ENCODE data around the gene PSMD6.

PSMD6 gene

GRCh38 chr3:64055076-64055475 lies 31.8 kb upstream of the PSMD6 start:
- no peak overlapping the region for H3K27ac ChIP-seq
- no peak for TF ChIP-seq CTCF (conservative IDR thresholded peaks at IDR 0.05; ENCODE audit: low read depth)
- ChIA-PET POLR2A (ENCODE audit: low non-redundant PET) (no interaction called here), CTCF (no interaction called here)
- no peak for DNase-seq (ENCODE audit: low spot score)

GRCh38 chr3:64054488-64054887 lies 31.2 kb upstream of the PSMD6 start:
- no peak overlapping the region for H3K27ac ChIP-seq
- no peak for TF ChIP-seq CTCF (conservative IDR thresholded peaks at IDR 0.05; ENCODE audit: low read depth)
- ChIA-PET CTCF (no interaction called here), POLR2A (ENCODE audit: low non-redundant PET) (no interaction called here)
- DNase-seq (ENCODE audit: low spot score) = no peak

- ChIA-PET CTCF (interaction anchor here (0.7 kb wide), 1 partner anchor 27 kb away, joined by 4 read pairs; no protein-coding TSS in a partner anchor), POLR2A (ENCODE audit: low non-redundant PET) (no interaction called here)
- no peak for TF ChIP-seq CTCF (conservative IDR thresholded peaks at IDR 0.05; ENCODE audit: low read depth)
- no peak overlapping the region for H3K27ac ChIP-seq
- DNase-seq (ENCODE audit: low spot score) = no peak
These were observed 30.3 kb upstream of the PSMD6 start for GRCh38 chr3:64053581-64053980.

- TF ChIP-seq CTCF (conservative IDR thresholded peaks at IDR 0.05; ENCODE audit: low read depth) = no peak
- ChIA-PET CTCF (interaction anchor here (0.7 kb wide), 1 partner anchor 26 kb away, joined by 4 read pairs; no protein-coding TSS in a partner anchor), POLR2A (ENCODE audit: low non-redundant PET) (no interaction called here)
- DNase-seq (ENCODE audit: low spot score) = no peak
- no peak overlapping the region for H3K27ac ChIP-seq
These were observed 29.8 kb upstream of the PSMD6 start for GRCh38 chr3:64053117-64053516.

- POLR2A ChIA-PET (ENCODE audit: low non-redundant PET) = no interaction called here
- no peak for TF ChIP-seq CTCF (conservative IDR thresholded peaks at IDR 0.05; ENCODE audit: low read depth)
- CTCF ChIA-PET = interaction anchor here (0.6 kb wide), 1 partner anchor 9 kb away, joined by 5 read pairs; no protein-coding TSS in a partner anchor
- H3K27ac ChIP-seq = no peak overlapping the region
- no peak for DNase-seq (ENCODE audit: low spot score)
These were observed 26.5 kb upstream of the PSMD6 start for GRCh38 chr3:64049832-64050231.

- H3K27ac ChIP-seq = no peak overlapping the region
- ChIA-PET POLR2A (ENCODE audit: low non-redundant PET) (no interaction called here), CTCF (interaction anchor here (0.6 kb wide), 1 partner anchor 10 kb away, joined by 5 read pairs; no protein-coding TSS in a partner anchor)
- TF ChIP-seq CTCF (conservative IDR thresholded peaks at IDR 0.05; ENCODE audit: low read depth) = no peak
- no peak for DNase-seq (ENCODE audit: low spot score)
These were observed 25.8 kb upstream of the PSMD6 start for GRCh38 chr3:64049136-64049535.

- ChIA-PET POLR2A (ENCODE audit: low non-redundant PET) (no interaction called here), CTCF (no interaction called here)
- no peak overlapping the region for H3K27ac ChIP-seq
These were observed 25.4 kb upstream of the PSMD6 start for GRCh38 chr3:64048631-64049061.

More at GRCh38 chr3:64048631-64049061, 25.4 kb upstream of the PSMD6 start:
- DNase-seq (ENCODE audit: low spot score) = no peak
- no peak for TF ChIP-seq CTCF (conservative IDR thresholded peaks at IDR 0.05; ENCODE audit: low read depth)

Measured in RWPE1 (cell line).